Suprapubic skin (tissue), 3 donors: ENCODE results near the gene NMRK1.

Experiments
- EP300 ChIP-seq: sonication (generic); formaldehyde crosslinking; IDR thresholded peaks from one replicate; pipeline ENCODE4 v1.6.1; 2017; ENCODE audit warnings: antibody characterized with exemption
- TF ChIP-seq, protein P1 (sequence below), 2 donors: fragments of 200-600 bp in 1 of 2; fragments of 450-650 bp in 1 of 2; sonication (generic) in 1 of 2; IDR thresholded peaks; one replicate each; pipeline ENCODE4 v1.5.1; 2016 to 2019; ENCODE audit warnings: antibody characterized with exemption in 2 of 2, mild to moderate bottlenecking in 1 of 2, moderate library complexity in 1 of 2

DNA sequence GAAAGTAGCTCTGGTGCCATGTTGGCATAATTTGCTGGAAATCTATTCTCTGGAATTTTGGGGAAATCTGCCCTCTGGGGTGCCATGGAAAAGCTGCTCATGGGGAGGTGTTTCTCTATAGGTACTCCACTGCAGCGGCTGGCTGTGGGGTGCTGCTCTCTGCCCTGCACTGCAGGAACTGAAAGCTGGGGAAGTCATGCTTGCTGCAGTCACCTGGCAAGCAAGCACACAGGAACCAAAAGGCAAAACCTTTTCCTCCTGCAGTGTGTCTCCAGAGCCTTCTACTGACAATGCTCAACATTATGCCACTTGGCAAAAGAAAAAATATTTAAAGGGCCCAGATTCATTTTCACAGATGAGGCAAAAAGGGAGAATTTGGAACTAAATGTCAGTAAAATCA, 34.1 kb downstream of the NMRK1 start:
- TF ChIP-seq, protein P1, sequence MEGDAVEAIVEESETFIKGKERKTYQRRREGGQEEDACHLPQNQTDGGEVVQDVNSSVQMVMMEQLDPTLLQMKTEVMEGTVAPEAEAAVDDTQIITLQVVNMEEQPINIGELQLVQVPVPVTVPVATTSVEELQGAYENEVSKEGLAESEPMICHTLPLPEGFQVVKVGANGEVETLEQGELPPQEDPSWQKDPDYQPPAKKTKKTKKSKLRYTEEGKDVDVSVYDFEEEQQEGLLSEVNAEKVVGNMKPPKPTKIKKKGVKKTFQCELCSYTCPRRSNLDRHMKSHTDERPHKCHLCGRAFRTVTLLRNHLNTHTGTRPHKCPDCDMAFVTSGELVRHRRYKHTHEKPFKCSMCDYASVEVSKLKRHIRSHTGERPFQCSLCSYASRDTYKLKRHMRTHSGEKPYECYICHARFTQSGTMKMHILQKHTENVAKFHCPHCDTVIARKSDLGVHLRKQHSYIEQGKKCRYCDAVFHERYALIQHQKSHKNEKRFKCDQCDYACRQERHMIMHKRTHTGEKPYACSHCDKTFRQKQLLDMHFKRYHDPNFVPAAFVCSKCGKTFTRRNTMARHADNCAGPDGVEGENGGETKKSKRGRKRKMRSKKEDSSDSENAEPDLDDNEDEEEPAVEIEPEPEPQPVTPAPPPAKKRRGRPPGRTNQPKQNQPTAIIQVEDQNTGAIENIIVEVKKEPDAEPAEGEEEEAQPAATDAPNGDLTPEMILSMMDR (IDR thresholded peaks at IDR 0.05): no peak
- TF ChIP-seq EP300: no peak
